ENCODE measurements around the gene GAL3ST2.
"Not testable (repeated sequence)": the region's sequence is repeated elsewhere in the genome, so short reads cannot be mapped to it uniquely, and the experiment has no call there.

GAL3ST2 gene

GRCh38 chr2:241776336-241777169, at the start of gene GAL3ST2:
Gene GAL3ST2 (plus strand): TSS chr2:241776822. CDS start chr2:241776956, 134 bp downstream.
- no peak for DNase-seq (ENCODE audit: low read depth, low spot score)
- in situ Hi-C loops (cut with HindIII; ENCODE audit: low sequenced_read_pairs) = no loop called here
- no peak within 1 kb of the TSS for H3K4me3 ChIP-seq (ENCODE audit: low read depth, low read length)
- TF ChIP-seq, protein P1, sequence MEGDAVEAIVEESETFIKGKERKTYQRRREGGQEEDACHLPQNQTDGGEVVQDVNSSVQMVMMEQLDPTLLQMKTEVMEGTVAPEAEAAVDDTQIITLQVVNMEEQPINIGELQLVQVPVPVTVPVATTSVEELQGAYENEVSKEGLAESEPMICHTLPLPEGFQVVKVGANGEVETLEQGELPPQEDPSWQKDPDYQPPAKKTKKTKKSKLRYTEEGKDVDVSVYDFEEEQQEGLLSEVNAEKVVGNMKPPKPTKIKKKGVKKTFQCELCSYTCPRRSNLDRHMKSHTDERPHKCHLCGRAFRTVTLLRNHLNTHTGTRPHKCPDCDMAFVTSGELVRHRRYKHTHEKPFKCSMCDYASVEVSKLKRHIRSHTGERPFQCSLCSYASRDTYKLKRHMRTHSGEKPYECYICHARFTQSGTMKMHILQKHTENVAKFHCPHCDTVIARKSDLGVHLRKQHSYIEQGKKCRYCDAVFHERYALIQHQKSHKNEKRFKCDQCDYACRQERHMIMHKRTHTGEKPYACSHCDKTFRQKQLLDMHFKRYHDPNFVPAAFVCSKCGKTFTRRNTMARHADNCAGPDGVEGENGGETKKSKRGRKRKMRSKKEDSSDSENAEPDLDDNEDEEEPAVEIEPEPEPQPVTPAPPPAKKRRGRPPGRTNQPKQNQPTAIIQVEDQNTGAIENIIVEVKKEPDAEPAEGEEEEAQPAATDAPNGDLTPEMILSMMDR (IDR thresholded peaks at IDR 0.05; ENCODE audit: low read depth, low read length) = no peak

- no peak for DNase-seq (ENCODE audit: low read depth, low spot score)
- no peak overlapping the region for H3K4me3 ChIP-seq (ENCODE audit: low read depth, low read length)
- in situ Hi-C loops (cut with HindIII; ENCODE audit: low sequenced_read_pairs) = no loop called here
- TF ChIP-seq, protein P1 (IDR thresholded peaks at IDR 0.05; ENCODE audit: low read depth, low read length) = no peak
Measured at GRCh38 chr2:241728000-241728399, 48.6 kb upstream of the GAL3ST2 start.

DNA sequence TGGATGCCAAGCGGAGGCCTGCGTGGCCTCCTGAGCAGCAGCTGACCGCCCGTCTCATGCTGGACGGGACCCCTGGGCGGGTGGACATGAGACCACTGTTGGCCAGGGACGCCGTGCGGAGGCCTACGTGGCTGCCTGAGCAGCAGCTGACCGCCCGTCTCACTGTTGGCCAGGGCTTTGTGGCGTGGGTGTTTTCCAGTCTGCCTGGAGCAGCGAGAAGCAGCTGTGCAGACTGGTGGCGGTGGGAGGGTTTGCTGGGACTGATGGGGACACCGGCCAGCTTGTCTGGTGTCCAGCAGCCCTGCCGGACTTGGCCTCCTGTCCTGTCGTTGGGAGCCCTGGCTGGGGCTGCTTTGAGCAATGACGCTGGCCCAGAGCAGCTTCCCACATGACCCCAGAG, 48.0 kb upstream of the GAL3ST2 start:
- no peak overlapping the region for H3K4me3 ChIP-seq (ENCODE audit: low read depth, low read length)
- no peak for DNase-seq (ENCODE audit: low read depth, low spot score)
- TF ChIP-seq, protein P1 (IDR thresholded peaks at IDR 0.05; ENCODE audit: low read depth, low read length) = no peak
- in situ Hi-C loops (cut with HindIII; ENCODE audit: low sequenced_read_pairs) = no loop called here

DNA sequence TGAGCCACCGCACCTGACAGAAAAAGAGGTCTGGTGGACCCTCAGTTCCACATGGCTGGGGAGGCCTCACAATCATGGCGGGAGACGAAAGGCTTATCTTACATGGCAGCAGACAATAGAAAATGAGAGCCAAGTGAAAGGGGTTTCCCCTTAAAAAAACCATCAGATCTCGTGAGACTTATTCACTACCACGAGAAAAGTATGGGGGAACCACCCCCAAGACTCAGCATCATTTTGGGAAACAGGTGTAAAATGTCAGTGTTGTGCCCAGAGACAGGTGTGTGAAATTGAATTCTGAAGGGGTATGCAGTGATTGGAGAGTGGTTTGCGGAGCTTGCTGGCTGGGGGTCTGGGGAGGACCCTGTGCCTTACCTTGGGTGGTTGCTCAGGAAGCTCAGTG, 46.8 kb upstream of the GAL3ST2 start:
- TF ChIP-seq, protein P1 (IDR thresholded peaks at IDR 0.05; ENCODE audit: low read depth, low read length) = no peak
- in situ Hi-C loops (cut with HindIII; ENCODE audit: low sequenced_read_pairs) = no loop called here
- DNase-seq (ENCODE audit: low read depth, low spot score) = no peak
- no peak overlapping the region for H3K4me3 ChIP-seq (ENCODE audit: low read depth, low read length)

- TF ChIP-seq, protein P1 (IDR thresholded peaks at IDR 0.05; ENCODE audit: low read depth, low read length) = no peak
- in situ Hi-C loops (cut with HindIII; ENCODE audit: low sequenced_read_pairs) = no loop called here
- no peak for DNase-seq (ENCODE audit: low read depth, low spot score)
- no peak overlapping the region for H3K4me3 ChIP-seq (ENCODE audit: low read depth, low read length)
Measured at GRCh38 chr2:241730671-241731293, 45.8 kb upstream of the GAL3ST2 start.

DNA sequence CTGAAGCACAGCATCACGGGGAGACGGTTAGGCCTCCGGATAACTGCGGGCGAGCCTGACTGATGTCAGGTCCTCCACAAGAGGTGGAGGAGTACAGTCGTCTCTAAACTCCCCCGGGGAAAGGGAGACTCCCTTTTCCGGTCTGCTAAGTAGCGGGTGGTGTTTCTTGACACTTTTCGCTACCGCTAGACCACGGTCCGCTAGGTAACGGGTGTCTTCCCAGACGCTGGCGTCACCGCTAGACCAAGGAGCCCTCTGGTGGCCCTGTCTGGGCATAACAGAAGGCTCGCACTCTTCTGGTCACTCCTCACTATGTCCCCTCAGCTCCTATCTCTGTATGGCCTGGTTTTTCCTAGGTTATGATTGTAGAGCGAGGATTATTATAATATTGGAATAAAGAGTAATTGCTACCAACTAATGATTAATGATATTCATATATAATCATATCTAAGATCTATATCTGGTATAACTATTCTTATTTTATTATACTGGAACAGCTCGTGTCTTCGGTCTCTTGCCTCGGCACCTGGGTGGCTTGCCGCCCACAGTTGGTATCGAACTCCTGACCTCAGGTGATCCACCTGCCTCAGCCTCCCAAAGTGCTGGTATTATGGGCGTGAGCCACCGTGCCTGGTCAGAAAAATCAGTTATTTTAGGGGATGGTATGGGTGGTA, 44.0 kb upstream of the GAL3ST2 start:
- TF ChIP-seq, protein P1 (IDR thresholded peaks at IDR 0.05; ENCODE audit: low read depth, low read length) = peak; percentile 43
- peak; percentile 12 for DNase-seq (ENCODE audit: low read depth, low spot score)
- in situ Hi-C loops (cut with HindIII; ENCODE audit: low sequenced_read_pairs); H3K4me3 ChIP-seq (ENCODE audit: low read depth, low read length): not testable (repeated sequence)

All from astrocyte of the spinal cord (primary cell).